Retina (tissue), 1 donor: ENCODE data around the gene POU6F2.

Source experiments
- DNase-seq: peaks from one replicate; pipeline ENCODE4 v3.0.0-alpha.2; 2016

The POU6F2 gene

DNA sequence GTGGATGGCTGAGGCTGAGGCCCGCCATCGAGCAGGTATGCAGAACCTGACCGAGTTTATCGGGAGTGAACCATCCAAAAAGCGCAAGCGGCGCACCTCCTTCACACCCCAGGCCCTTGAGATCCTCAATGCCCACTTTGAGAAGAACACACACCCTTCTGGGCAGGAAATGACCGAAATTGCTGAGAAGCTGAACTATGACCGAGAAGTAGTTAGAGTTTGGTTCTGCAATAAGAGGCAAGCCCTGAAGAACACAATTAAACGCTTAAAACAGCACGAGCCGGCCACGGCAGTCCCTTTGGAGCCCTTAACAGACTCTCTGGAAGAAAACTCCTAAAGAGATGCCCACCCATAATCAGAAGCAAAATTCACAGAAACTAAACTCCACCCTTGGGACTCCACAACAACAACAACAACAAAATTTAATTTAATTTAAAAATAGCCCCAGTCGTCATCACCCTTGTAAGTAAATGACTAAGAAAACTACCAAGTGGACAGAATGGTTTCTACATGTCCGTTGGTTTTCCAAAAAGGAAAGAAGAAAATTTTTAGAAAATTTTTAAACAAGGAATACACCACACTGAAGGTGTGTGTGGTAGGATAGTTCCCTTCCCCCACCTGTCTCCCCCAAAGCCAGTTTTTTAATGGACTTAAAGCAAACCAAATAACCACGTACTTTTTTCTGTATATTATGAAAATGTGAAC, 486.8 kb downstream of the POU6F2 start:
- no peak for DNase-seq

DNA sequence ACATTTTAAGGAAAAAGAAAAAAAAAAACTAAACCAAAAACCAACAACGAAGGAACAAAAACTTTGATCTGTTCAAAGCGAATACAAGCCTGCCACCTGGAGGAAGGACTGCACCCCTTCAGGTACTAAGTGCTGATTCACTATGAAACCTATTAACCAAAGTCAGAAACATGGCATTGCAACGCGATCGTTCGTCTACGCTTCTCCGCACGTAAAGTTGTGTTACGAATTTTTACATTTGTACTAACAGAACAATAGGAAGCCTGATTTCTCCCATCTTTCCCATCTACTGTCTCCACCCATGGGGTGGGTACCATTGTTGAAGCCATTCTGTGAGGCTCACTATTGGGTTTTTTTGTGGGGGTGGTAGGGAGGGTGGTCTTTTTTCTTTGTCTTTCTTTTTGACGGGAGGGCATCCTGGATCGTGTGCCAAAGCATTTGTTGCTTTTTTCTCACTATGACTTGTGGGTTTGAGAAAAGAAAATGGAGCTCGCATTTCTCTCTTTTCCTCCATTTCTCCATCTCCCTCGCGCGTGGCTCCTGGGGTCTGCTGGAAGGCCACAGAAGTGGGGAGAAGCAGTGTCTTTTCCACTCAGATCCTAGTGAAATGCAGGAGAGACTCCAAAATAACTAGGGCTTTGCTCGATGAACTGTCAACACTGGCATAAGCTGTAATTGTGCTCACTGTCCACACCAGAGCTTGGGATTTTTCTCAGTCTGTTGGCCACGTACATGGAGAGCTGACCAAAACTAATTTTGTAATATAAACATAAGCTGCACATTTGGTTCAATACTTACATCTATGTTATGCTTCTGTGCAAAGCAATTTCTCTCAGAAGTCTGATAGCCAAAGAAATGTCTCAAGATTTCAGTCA, 487.6 kb downstream of the POU6F2 start:
- DNase-seq = no peak

DNA sequence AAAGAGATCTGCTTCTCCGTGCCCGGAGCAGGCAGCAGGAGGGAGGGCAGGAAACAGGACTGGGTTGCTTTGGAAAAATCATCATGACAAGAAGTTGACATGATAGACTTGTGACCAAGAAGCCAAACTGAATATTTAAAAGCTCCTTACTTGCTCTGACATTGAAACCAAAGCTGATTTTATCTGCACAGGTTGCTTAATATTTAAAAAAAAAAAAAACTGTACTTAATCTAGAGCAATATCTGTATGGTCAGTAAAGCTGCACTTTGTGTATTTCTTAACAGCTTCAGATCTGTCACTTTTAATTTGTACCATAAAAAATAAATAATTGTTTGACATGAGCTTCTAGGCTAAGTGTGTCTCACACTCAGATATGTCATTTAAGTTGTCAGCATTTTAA, 490.6 kb downstream of the POU6F2 start:
- DNase-seq = no peak

DNA sequence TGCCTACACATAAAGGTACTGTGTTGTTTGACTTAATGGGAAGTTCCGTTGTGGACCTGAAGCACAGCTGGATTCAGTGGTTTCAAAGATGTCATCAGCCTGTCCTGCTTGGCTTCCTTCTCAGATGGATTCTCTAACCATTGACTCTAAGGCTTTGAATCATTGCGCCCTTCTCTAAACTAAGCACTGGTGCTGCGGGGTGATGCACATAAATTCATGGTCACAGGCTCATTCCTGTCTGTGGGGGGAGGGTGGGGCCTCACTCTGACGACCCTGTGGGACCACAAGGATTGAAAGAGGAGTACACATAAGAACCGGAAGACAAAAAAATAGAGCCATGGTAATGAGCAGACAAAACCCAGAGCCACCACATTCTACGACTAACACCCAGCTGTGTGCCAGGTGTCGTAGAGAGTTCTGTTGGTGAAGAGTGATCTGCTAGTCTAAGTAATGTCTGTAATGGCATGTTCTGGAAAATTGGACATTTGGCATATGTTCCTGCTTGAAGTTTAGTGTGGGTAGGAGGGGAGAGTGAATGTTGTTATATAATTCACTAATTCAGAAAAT, 491.2 kb downstream of the POU6F2 start:
- DNase-seq = no peak

DNA sequence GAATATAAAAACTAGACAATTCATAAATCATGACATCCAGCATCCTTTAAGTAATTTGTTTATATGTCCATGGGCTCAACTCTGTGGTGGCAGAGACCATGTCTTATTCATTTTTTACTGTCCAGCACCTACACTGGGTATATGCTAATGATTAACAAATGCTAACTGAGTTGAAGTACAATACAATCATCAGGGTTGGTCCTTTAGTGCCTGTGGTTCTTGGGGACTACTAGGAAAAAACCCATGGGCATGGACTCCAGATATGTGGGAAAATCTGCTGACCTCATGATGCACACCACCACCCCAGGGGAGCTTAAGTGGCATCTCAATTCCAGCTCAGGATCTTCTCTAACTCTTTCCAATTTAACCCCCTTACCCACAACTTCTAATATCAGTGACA, 503.2 kb downstream of the POU6F2 start:
- no peak for DNase-seq

DNA sequence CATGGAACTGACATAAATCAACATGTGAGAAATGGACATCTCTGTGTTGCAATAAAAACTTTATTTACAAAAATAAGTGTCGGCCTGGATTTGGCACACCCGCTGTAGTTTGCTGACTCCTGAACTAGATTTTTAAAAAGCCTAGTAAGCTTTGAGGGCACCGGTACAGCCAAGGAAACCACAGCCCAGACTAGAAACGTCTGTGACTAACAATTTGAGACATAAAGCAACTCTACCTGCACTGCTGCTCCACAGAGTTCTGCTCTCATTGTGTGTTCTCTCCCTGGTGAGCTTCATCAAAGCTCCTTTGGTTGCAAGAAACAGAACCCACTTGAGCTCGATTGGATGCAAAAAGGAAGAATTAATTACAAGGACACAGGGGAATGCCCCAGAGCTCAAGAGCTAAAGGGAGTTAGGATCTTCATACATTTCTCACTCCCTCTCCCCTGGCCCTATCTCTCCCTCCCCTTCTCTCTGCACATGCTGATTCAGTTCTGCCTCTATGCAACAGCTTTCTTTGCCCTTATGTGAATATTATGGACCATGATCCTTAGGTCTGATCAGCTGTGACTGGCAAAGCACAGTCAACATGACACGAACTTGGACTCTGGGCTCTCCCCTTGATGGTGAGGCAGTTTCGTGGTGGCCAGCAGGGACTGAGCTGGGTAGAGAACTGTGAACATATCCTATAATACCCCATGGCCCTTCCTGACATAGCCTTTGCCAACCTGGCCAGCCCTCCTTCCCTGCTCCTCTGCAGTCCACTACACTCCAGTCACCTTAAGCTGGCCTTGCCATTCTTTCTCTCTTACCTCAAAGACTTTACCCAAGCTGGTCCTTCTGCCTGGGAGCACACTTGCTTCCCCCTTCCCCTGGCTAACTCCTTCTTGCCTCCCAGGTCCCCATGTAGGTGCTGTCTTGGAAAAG, 511.0 kb downstream of the POU6F2 start:
- DNase-seq = no peak

- DNase-seq = no peak
Measured at GRCh38 chr7:39490296-39490695, 512.6 kb downstream of the POU6F2 start.

- no peak for DNase-seq
Measured at GRCh38 chr7:39493934-39494333, 516.2 kb downstream of the POU6F2 start.

DNA sequence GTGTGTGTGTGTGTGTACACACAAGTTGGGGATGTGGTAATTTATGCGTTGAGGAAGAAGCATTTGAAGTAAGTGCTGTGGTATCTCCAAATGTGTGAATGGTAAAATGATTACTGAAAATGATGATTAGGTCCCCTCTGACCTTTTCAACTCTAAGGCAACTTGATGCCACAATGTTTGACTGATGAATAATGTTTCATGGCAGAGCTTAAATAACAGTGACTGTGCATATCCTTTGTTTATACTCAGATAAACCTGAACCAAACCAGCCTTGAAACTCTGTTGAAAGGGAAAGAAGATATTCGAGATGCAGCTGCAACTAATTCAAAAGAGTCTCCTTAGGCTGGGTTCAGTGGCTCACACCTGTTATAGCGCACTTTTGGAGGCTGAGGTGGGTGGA, 523.6 kb downstream of the POU6F2 start:
- DNase-seq = no peak

GRCh38 chr7:39504963-39505362, 527.3 kb downstream of the POU6F2 start:
- no peak for DNase-seq

DNA sequence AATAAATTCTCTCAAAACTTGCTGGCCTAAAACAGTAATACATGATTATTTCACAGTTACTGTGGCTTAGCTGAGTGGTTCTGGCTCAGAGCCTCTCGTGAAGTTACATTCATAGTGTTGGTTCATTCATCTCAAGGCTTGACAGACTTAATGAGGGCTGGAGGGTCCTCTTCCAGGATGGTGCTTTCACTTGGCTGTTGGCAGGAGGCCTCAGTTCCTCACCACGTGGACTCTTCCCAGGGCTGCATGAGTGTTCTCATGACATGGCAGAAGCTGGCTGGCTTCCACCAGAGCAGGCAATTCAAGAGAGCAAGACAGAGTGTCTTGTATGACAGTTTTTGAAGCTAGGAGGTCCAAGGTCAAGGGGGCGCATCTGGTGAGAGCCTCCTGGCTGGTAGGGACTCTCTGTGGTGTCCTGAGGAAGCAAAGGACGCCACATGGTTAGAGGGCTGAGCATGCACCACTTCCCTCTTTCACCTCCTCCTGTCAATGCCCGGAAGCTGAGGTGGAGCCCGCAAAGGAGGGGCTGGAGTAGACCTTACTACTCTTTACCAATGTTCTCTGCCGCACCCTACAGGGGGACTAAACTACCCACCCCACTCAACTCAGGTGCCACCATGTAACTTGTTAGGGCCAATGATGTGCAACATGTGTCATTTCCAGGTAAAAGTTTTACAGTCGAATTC, 530.3 kb downstream of the POU6F2 start:
- DNase-seq = no peak

- DNase-seq = no peak
Measured at GRCh38 chr7:39509436-39509835, 531.7 kb downstream of the POU6F2 start.

GRCh38 chr7:39509912-39510311, 532.2 kb downstream of the POU6F2 start:
- no peak for DNase-seq

GRCh38 chr7:39510864-39511354, 533.2 kb downstream of the POU6F2 start:
- no peak for DNase-seq

DNA sequence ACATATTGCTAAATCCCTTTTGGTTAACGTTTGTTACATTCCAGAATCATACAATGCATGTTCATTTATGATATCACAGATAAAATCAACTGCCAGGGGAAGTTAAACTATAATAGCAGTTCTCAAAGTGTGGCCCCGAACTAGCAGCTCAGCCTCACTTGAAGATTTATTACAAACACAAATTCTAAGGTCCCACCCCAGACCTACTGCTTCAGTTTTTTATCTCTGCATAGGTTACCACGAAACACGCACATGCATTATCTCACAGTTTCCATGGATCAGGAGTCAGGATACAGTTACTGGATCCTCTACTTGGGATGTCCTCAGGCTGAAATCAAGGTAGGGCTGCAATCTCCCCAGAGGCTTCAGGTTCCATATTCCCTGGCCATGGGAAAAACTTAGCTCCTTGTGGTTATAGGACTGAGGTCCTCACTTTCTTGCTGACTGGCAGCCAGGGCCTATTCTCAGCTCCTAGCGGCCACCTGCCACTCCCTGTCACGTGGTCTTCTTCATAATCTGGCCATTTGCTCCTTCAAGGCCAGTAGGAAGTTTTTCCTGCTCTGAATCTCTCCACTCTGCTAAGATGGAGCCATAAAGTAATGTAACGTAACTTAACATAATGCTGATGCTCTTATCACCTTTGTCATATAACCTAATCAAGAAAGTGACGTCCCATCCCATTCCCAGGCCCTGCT, 538.0 kb downstream of the POU6F2 start:
- DNase-seq = no peak

GRCh38 chr7:39516498-39516897, 538.8 kb downstream of the POU6F2 start:
- DNase-seq = no peak

GRCh38 chr7:39517240-39517639, 539.5 kb downstream of the POU6F2 start:
- no peak for DNase-seq
